Measurements from ENCODE around the gene PUSL1.
A peak's percentile ranks its signal among the peaks of the same experiment; 100 is the strongest.

Gene PUSL1

GRCh38 chr1:1320666-1321448, 12.5 kb downstream of the PUSL1 start:
- DNase-seq (ENCODE audit: extremely low read depth, low read depth): no peak
- H3K4me3 ChIP-seq (replicated peaks; ENCODE audit: low read depth, low read length): no peak overlapping the region

GRCh38 chr1:1321477-1321876, 13.1 kb downstream of the PUSL1 start:
- TF ChIP-seq, protein P1, sequence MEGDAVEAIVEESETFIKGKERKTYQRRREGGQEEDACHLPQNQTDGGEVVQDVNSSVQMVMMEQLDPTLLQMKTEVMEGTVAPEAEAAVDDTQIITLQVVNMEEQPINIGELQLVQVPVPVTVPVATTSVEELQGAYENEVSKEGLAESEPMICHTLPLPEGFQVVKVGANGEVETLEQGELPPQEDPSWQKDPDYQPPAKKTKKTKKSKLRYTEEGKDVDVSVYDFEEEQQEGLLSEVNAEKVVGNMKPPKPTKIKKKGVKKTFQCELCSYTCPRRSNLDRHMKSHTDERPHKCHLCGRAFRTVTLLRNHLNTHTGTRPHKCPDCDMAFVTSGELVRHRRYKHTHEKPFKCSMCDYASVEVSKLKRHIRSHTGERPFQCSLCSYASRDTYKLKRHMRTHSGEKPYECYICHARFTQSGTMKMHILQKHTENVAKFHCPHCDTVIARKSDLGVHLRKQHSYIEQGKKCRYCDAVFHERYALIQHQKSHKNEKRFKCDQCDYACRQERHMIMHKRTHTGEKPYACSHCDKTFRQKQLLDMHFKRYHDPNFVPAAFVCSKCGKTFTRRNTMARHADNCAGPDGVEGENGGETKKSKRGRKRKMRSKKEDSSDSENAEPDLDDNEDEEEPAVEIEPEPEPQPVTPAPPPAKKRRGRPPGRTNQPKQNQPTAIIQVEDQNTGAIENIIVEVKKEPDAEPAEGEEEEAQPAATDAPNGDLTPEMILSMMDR (IDR thresholded peaks at IDR 0.05; ENCODE audit: low read depth, low read length, missing control alignments): no peak

More at GRCh38 chr1:1320666-1321448, 12.5 kb downstream of the PUSL1 start:
- TF ChIP-seq, protein P1 (IDR thresholded peaks at IDR 0.05; ENCODE audit: low read depth, low read length, missing control alignments): no peak

DNA sequence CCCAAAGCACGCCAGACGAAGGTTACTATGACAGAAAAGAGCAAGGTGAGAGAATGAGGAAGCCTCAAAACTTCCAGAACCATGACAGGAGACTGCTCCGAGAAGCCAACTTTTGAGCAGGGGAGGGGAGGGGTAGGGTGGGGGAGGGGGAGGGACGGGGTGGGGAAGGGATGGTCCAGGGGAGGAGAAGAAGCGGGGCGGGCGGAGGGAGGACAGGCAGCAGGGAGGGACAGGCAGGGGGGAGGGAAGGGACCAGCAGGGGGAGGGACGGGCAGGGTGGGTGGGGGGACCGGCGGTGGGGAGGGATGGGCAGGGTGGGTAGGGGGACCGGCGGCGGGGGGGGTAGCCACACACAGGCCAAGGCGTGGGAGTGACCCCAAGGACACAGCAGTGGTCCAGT, 14.0 kb downstream of the PUSL1 start:
- H3K4me3 ChIP-seq (replicated peaks; ENCODE audit: low read depth, low read length): no peak overlapping the region; the same call in 1 of the 2 replicates
- no peak for DNase-seq (ENCODE audit: extremely low read depth, low read depth)
- TF ChIP-seq, protein P1 (IDR thresholded peaks at IDR 0.05; ENCODE audit: low read depth, low read length, missing control alignments): no peak

More at GRCh38 chr1:1321477-1321876, 13.1 kb downstream of the PUSL1 start:
- no peak for DNase-seq (ENCODE audit: extremely low read depth, low read depth)
- no peak overlapping the region for H3K4me3 ChIP-seq (replicated peaks; ENCODE audit: low read depth, low read length)

DNA sequence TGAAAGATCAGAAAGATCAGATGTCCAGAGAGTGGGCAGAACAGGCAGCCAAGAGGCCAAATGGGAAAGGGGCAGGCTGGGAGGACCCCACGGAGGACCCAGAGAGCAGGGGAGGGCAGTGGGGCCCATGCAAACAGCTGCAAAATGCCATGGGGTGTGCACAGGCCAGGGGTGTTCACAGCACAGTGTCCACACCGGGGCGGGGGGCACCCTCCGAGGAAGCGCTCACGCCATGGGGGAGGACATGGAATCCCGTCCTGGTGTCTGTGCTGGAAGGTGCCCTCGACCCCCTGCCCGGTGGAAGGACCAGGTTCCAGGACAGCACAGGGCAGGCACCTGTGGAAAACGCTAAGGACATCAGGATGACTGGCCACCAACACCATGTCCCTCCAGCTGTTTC, 14.6 kb downstream of the PUSL1 start:
- DNase-seq (ENCODE audit: extremely low read depth, low read depth): no peak
- TF ChIP-seq, protein P1 (IDR thresholded peaks at IDR 0.05; ENCODE audit: low read depth, low read length, missing control alignments): no peak
- peak overlapping the region; percentile 37 for H3K4me3 ChIP-seq (replicated peaks; ENCODE audit: low read depth, low read length)

- peak overlapping the region; percentile 89 for H3K4me3 ChIP-seq (replicated peaks; ENCODE audit: low read depth, low read length)
- TF ChIP-seq, protein P1 (IDR thresholded peaks at IDR 0.05; ENCODE audit: low read depth, low read length, missing control alignments): no peak
- no peak for DNase-seq (ENCODE audit: extremely low read depth, low read depth)
Measured at GRCh38 chr1:1324084-1324523, 15.7 kb downstream of the PUSL1 start.

- TF ChIP-seq, protein P1 (IDR thresholded peaks at IDR 0.05; ENCODE audit: low read depth, low read length, missing control alignments): no peak
- DNase-seq (ENCODE audit: extremely low read depth, low read depth): peak; percentile 57
- peak within 1 kb of the TSS; percentile 89 for H3K4me3 ChIP-seq (replicated peaks; ENCODE audit: low read depth, low read length)
Measured at GRCh38 chr1:1324524-1325287, 16.3 kb downstream of the PUSL1 start, which contains the start of the genes CPTP and INTS11. Gene CPTP, plus strand, starts transcription at chr1:1324802. Its CDS starts 2,109 bp downstream, at chr1:1326911. Gene INTS11, minus strand, starts transcription at chr1:1324660. Its CDS starts 52 bp downstream, at chr1:1324608.

Measured in HFF-Myc (cell line).